Kidney epithelial cell (primary cell): Measurements from ENCODE around the gene CLSTN2. TPM values are rescaled to one million over a fixed set of nuclear protein-coding genes. Genes with fewer than 3 reads are reported as not detected.

Source experiments
- DNase-seq: peaks from one replicate; pipeline ENCODE4 v3.0.0-alpha.2; 2010; ENCODE audit warnings: low read depth
- H3K27me3 ChIP-seq: 2 replicates; pipeline ENCODE4 v1.6.0; 2011; ENCODE audit warnings: low read length; ENCODE audit not compliant: control insufficient read depth, insufficient read depth
- H3K36me3 ChIP-seq: 2 replicates; pipeline ENCODE4 v1.5.1; 2011; ENCODE audit warnings: low read length; ENCODE audit not compliant: control insufficient read depth, insufficient read depth
- H3K4me3 ChIP-seq: 2 replicates; pipeline ENCODE4 v1.5.1; 2011; ENCODE audit warnings: low read depth, mild to moderate bottlenecking, control low read depth, low read length
- total RNA-seq: library from RNA; depleted of rRNA; stranded (reverse); fragments of >200 nt; gene quantifications from 2 replicates; pipeline ENCODE4 v1.2.3, GENCODE V29; 2015
- TF ChIP-seq, protein P1 (sequence below): IDR thresholded peaks from 2 replicates; pipeline ENCODE4 v1.5.1; 2011; ENCODE audit warnings: mild to moderate bottlenecking, moderate library complexity, low read length, control low read depth, inconsistent platforms; ENCODE audit not compliant: insufficient read depth, poor library complexity, severe bottlenecking

The CLSTN2 gene
- total RNA-seq, 1 donor from 2014 or later: 10.9 TPM

DNA sequence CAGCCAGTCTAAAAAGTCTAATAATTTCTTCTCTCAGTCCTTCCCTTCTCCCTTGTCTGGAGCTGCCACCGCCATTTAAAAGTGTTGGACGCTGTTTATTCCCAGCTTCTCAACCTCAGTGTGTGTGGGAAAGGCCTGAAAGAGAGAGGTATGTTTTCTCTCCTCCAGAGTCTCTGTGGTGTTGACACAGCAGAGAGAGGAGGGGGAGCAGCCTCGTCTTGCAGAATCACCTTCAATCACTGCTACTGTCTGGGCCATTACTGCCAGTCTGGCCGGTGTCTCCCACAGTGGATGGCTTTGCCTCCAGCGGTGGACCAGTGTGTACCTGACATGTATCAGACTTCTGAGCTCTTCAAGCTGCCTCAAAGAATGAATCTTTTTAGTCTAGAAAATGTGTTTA, 641.5 kb downstream of the CLSTN2 start:
- TF ChIP-seq, protein P1, sequence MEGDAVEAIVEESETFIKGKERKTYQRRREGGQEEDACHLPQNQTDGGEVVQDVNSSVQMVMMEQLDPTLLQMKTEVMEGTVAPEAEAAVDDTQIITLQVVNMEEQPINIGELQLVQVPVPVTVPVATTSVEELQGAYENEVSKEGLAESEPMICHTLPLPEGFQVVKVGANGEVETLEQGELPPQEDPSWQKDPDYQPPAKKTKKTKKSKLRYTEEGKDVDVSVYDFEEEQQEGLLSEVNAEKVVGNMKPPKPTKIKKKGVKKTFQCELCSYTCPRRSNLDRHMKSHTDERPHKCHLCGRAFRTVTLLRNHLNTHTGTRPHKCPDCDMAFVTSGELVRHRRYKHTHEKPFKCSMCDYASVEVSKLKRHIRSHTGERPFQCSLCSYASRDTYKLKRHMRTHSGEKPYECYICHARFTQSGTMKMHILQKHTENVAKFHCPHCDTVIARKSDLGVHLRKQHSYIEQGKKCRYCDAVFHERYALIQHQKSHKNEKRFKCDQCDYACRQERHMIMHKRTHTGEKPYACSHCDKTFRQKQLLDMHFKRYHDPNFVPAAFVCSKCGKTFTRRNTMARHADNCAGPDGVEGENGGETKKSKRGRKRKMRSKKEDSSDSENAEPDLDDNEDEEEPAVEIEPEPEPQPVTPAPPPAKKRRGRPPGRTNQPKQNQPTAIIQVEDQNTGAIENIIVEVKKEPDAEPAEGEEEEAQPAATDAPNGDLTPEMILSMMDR: no peak

DNA sequence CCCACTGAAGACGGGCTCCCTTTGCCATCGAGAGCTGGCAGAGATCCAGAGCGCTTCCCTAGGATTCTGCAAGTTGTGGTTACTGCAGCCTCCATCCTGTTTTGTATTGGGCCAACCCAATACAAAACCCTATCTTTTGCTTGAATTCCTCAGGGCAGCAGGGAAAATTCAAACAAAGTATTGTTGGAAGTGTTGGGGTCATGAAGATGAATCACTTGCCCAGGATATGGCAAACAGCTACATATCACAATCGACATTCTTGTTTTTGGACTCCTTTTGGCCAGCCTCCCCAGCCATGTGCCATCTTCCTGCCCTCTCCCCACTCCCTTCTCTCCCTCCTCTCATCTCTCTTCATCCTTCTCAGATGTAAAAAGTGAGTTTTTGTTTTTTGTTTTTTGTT, 642.9 kb downstream of the CLSTN2 start:
- TF ChIP-seq, protein P1: no peak
- no peaks in the 10 kb centered on the region for H3K36me3 ChIP-seq

More for the DNA sequence above, 641.5 kb downstream of the CLSTN2 start:
- H3K4me3 ChIP-seq: no peak overlapping the region
- H3K27me3 ChIP-seq: no peaks in the 10 kb centered on the region
- DNase-seq: no peak
- H3K36me3 ChIP-seq: no peaks in the 10 kb centered on the region

DNA sequence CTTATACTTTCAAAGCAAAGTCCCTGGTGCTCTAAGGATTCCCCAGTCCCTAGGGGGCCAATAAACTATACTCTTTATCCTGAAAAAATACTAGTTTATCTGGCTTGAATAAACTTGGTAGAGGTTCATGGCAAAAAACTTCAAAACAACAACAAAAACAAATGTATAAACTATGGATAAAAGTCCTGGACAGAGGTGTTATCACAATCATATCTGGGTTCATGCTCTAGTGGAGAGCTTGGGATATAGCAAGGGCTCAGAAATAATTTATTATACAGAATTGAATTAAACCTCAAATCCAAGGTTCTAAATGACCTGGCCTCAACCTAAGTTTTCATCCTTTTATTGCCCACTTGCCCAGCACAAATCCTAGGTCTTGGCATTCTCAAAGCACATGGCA, 644.3 kb downstream of the CLSTN2 start:
- DNase-seq: no peak
- Histone ChIP-seq H3K36me3 (no peaks in the 10 kb centered on the region), H3K4me3 (no peak overlapping the region), H3K27me3 (no peaks in the 10 kb centered on the region)
- TF ChIP-seq, protein P1: no peak

More for the DNA sequence above, 642.9 kb downstream of the CLSTN2 start:
- Histone ChIP-seq H3K4me3 (no peak overlapping the region), H3K27me3 (no peaks in the 10 kb centered on the region)
- no peak for DNase-seq

DNA sequence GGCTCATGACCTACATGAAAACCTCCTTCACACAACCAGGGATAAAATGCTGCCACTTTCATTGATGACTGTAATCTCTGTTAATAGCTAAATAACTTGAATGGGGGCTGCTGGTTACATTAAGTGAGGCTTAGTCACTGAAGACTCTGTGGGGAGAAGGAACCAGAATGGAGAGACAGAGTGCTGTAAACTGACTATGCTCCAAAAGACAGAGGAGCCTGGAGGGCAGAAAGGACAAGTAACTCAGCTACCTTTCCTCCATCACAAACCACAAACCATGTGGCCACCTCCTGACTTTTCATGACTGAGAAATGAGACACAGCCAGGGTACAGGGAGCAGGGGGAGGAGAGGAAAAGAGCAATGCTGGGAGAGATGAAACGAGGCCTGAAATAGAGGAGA, 645.8 kb downstream of the CLSTN2 start:
- peak; percentile 60 for DNase-seq
- Histone ChIP-seq H3K27me3 (no peaks in the 10 kb centered on the region), H3K36me3 (no peaks in the 10 kb centered on the region), H3K4me3 (no peak overlapping the region)
- TF ChIP-seq, protein P1: no peak

DNA sequence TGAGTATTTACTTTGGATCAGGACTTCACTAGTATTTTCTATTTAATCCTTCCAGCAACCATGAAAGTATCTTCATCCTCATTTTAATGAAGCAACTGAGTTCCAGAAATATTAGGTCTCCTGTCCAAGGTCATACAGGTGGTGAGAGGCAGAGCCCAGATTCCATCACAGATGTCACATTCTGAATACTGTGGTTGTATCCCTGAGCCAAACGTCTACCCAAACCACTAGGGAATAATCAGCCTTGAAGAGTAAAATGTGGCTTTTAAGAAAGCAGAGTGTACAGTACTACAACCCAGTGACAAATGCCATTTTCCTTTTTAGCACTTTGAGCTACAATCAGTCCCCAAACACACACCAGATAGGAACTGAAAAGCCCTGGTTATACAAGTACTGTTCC, 649.6 kb downstream of the CLSTN2 start:
- no peak overlapping the region for H3K4me3 ChIP-seq
- TF ChIP-seq, protein P1: no peak
- no peaks in the 10 kb centered on the region for H3K36me3 ChIP-seq
- DNase-seq: no peak
- H3K27me3 ChIP-seq: no peaks in the 10 kb centered on the region

DNA sequence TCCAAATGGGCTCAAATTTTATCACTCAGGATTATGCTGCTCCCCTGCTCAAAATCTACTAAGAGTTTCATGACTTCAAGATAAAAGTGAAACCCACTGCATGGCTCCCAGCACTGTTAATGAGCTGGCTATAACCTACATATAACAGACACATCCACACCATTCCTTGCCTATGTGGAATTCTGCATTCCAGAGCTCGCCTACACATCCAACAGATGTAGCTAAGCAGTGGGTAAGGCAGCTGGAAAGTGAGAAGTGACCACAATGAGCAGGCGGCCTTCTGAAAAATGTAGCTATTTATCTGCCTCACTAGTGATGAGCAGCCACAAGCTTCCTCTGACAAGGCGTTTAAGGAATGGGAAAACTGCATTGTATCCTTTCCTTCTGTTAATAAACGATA, 650.8 kb downstream of the CLSTN2 start:
- peak; percentile 42 for DNase-seq
- H3K4me3 ChIP-seq: no peak overlapping the region
- no peaks in the 10 kb centered on the region for H3K36me3 ChIP-seq
- no peaks in the 10 kb centered on the region for H3K27me3 ChIP-seq
- TF ChIP-seq, protein P1: no peak
